HG03095 (cell line): ENCODE results near the gene VWA3B.
"Not testable (repeated sequence)": the region's sequence is repeated elsewhere in the genome, so short reads cannot be mapped to it uniquely, and the experiment has no call there.

Experiments used
- ATAC-seq: cut with Tn5 transposase; IDR thresholded peaks from one replicate; pipeline ENCODE4 v1.9.1; 2021; ENCODE audit warnings: moderate library complexity; ENCODE audit not compliant: unreplicated experiment

VWA3B gene

GRCh38 chr2:98295721-98296414, 208.9 kb downstream of the VWA3B start:
- no peak for ATAC-seq

GRCh38 chr2:98296440-98296839, 209.5 kb downstream of the VWA3B start:
- ATAC-seq = no peak

- ATAC-seq = no peak
These were observed 211.1 kb downstream of the VWA3B start for GRCh38 chr2:98297817-98298682.

GRCh38 chr2:98298683-98299164, 211.8 kb downstream of the VWA3B start:
- ATAC-seq = no peak

DNA sequence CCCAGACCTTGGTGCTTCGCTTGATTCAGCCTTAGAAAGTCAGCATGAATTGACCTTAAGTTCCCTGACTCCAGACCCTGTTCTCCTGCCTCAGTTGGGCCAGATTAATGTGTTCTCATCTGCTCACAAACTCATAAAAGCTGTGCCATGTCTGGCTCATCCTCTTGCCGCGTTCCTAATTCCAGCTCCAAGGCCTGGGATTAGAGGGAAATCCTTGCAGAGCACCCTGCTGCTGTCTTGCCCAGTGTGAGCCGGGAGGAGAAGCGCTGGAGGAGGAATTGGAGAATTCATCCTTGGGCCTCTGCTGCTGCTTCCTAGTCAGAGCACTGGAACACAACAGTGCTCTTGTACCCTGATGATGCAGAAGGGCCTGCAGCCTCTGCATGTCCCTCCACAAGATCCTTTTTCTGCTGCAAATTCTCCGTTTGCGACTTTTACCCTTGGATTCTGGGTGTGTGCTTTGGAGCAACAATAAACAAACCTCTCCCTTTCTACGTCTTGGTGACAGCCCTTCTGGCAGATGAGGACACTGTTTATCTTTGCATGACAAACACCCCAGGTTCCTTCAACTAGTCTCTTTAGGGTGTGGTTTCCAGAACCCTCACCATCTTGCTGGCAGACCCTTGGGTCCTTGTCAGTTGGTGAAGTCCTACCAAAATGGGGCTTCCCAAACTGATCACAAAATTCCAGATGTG, 212.4 kb downstream of the VWA3B start:
- ATAC-seq = no peak

- no peak for ATAC-seq
These were observed 213.3 kb downstream of the VWA3B start for GRCh38 chr2:98300141-98300874.

DNA sequence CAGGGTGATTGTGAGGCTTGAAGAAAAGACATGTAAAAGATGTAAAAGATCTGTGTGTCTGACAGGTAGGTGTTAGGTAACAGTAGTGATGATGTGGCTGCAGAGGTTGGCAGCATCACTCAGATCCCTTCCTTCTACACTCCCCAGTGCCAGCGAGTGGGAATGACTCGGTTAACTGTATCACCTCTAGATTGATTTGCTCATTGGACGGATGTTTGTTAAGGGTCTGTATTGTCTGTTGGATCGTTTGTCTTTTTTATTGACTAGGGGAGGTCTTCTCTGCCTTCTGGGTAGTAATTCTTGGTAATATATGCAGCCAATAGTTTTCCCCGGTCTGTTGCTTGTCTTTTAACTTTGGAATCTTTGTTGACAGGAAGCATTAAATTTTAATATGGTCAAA, 214.5 kb downstream of the VWA3B start:
- ATAC-seq = no peak

DNA sequence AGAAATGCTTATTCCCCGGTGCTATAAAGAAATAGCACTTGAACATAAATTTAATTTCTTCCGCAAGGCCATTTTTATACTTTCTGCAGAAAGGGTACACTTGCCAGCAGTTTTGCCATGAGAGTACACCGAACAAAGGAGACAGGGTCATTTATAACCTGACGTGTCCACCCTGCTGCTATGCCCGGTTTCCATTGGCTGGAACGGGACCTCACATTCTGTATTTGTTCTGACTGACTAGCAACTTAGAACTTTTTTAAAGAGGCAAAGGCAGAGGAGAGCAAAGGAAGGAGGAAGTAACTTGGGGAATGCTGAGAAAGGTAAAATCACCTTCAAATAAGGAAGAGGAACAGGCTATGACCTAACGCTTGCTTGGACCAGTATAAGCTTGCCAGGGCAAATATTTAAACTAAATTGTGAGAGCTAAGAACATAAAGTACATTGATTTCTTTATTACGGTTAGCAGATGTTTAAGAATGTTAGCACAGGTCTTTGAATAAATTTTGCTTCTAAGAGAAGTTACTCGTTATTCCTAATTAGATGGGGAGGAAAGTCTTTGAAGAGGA, 220.2 kb downstream of the VWA3B start:
- ATAC-seq = not testable (repeated sequence)

DNA sequence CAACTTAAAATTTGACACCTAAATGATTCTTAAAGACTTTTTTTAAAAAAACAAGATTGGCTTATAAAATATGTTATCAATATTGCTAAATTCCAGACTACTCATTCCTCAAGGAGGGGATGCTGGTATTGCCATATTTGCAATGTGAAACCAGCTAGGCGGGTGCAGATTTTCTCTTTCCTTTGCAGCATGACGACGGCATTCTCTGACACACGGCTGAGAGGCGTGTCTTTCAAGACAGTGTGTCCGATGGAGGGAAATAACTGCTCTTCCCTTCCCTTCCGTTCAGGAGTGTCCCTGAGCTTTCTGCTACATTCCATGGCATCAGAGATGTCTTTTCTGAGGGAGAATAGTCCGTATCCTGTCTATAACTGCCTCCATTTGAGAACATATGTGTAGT, 221.1 kb downstream of the VWA3B start:
- ATAC-seq = no peak

- ATAC-seq = no peak
These were observed 221.6 kb downstream of the VWA3B start for GRCh38 chr2:98308532-98308931.

DNA sequence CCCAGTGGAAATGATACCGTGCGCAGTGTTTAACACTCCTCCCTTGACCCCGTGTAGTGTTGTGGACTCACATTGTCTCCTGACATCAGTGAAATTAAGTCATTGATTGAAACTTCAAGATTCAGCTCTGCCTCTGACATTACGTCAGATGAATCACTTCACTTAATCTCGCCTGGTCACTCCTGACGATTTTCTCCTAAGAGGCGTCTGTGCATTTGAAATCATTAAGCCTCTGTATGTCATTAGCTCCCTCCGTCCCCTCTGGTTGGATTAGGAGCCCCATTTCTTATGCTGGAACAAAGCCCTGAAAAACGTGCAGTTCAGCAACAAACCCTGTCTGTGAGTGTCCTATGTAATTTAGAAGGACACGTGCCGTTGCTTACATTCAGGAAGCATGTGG, 222.6 kb downstream of the VWA3B start:
- ATAC-seq = no peak

GRCh38 chr2:98310010-98310409, 223.0 kb downstream of the VWA3B start:
- no peak for ATAC-seq

DNA sequence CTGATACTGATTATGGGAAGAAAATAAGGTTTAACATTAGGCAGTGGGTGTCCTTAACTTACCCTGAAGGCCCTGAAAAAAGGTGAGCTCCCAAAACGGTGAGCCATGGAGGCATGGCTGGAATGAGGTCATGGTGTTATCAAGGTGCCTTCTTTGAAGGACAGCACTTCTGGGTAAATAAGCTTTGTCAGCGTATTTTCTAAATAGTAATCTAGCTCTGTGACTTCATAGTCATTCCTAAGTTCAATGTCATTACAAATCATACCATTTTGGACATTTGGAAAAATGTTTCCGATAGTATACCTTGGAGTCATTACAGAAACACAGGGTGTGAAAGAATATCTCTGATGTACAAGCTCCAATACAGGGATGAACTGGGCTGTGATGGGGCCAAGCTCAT, 224.1 kb downstream of the VWA3B start:
- no peak for ATAC-seq

- no peak for ATAC-seq
These were observed 225.0 kb downstream of the VWA3B start for GRCh38 chr2:98311771-98312545.

DNA sequence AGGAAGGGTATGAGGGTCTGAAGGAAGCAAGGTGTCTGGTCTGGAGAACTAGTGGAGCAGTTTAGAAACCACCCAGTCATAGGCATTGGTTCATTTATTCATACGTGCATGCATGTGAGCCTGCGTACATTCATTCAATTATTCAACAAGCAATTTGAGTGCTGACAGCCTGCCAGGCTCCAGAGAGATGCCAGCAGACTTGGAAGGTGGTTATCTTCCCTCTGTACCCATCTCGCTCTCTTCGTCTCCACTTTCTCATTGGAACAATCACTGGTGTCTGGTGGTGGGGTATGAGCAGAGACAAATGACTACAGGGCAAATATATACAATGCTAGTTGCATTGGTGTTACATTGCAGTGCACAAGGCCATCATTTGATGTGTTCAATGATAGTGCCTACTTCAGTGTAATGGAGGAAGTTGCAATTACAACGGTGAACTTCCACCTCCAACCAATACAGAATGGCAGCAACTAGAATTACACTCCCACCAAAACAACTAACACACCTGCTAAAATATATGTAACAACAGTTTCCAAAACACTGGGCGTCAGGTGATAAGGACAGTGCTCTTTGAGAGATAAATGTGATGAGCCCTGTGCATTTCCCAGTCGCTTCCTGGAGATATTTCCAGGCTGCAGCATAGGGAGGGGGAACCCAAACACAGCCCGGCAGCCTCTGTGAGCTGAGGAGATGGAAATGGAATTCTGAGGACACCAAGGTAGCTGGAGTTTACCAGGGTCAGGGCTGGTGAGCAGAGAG, 226.7 kb downstream of the VWA3B start:
- no peak for ATAC-seq

- no peak for ATAC-seq
These were observed 227.3 kb downstream of the VWA3B start for GRCh38 chr2:98314251-98314650.

DNA sequence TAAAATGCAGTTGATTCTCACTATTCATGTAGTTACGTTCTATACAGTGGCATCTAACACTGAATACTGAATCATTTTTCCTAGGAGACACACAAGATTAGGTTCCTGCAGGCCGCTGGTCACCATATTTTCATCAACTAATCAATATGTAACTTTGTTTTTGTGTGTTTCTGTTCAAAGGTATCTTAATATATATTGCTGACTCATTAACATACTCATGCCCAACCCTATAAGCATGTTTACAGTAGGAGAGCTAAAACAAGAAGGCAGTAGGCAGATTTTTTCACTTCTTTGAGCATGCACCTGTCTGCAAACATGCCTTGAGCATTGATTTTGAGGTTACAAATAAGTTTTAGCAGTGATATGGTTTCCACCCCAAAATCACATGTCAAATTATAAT, 229.0 kb downstream of the VWA3B start:
- ATAC-seq = no peak

GRCh38 chr2:98317214-98317613, 230.2 kb downstream of the VWA3B start:
- no peak for ATAC-seq

DNA sequence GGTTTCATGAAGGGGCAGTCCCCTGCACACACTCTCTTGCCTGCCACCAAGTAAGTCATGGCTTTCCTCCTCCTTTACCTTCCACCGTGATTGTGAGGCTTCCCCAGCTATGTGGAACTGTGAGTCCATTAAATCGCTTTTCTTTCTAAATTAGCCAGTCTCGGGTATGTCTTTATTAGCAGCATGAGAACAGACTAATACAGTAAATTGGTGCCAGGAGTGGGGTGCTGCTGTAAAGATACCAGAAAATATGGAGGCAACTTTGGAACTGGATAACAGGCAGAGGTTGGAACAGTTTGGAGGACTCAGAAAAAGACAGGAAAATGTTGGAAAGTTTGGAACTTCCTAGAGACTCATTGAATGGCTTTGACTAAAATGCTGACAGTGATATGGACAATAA, 233.2 kb downstream of the VWA3B start:
- not testable (repeated sequence) for ATAC-seq
